ENCODE results near the gene RNF26.

The RNF26 gene

DNA sequence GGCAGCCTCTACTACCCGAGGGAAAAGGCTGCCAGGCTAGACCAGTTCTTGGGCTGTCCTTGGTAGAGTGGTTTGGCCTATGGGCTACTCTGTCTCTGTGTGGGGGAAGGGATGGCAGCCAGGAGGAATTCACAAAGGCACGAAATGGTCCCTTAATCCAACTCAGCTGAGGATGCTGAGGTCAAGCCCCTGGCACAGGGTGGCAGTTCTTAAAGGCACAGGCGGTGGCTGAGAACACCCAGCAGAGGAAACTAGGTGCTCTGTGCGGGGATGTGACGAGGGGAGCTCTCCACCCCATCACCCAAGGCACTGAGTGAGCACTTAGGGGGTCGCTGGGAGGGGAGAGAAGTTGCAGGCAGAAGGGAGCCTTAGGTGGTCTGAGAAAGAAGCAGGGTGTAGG lies 12.3 kb downstream of the RNF26 start, which contains the start of gene MFRP:
TSS of gene MFRP (minus strand) at position 101 of the 400 bp plus-strand sequence. CDS start 192 bp downstream, outside the sequence.
- Histone ChIP-seq H3K27ac (no peak within 1 kb of the TSS), H3K27me3 (peaks cover 10% of the 10 kb centered on the region; the same call in 1 of the 2 replicates), H3K4me2 (no peak within 1 kb of the TSS), H3K36me3 (no peaks in the 10 kb centered on the region), H3K4me1 (peaks cover 8% of the 10 kb centered on the region), H3K9ac (no peak within 1 kb of the TSS), H3K9me3 (no peaks in the 10 kb centered on the region), H4K20me1 (no peaks in the 10 kb centered on the region), H3K4me3 (no peak within 1 kb of the TSS)
- no peak for TF ChIP-seq Cebpa-rat (IDR thresholded peaks at IDR 0.05)

GRCh38 chr11:119347242-119347641 lies 12.9 kb downstream of the RNF26 start:
- Histone ChIP-seq H3K4me3 (no peak overlapping the region), H4K20me1 (no peaks in the 10 kb centered on the region), H3K9me3 (no peaks in the 10 kb centered on the region), H3K27me3 (peaks cover 5% of the 10 kb centered on the region; the same call in 1 of the 2 replicates), H3K4me2 (no peak overlapping the region), H3K4me1 (peaks cover 2% of the 10 kb centered on the region), H3K9ac (no peak overlapping the region), H3K36me3 (no peaks in the 10 kb centered on the region), H3K27ac (no peak overlapping the region)
- TF ChIP-seq Cebpa-rat (IDR thresholded peaks at IDR 0.05), result no peak

DNA sequence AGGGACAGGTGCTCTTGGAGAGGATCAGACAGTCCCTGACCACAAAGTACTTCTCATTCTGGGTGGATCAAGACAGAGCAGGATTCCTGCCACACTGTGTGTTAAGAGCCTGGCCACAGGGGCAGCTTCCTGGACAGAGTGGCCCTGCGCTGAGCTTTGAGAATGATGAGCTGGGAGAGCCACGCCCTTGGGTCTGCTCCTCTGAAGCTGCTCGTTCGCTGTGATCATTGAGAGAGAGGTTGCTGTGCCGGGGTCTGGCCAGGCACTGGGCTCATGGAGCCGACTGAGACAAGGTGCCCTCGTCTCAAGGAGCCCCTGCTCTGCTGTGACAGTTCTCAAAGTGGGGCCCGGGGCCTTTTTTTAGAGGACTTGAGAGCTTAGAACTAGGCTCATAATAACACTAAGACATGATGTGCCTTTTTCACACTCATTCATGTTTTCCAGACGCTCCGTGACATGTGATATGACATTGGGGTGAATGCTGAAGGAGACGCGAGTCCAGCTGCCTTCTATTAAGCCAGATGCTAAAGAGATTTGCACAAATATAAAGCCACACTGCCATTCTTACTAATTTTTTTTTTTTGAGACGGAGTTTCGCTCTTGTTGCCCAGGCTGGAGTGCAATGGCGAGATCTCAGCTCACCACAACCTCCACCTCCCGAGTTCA lies 13.7 kb downstream of the RNF26 start:
- H3K27me3 ChIP-seq, result no peaks in the 10 kb centered on the region
- H3K4me1 ChIP-seq, result peaks cover 5% of the 10 kb centered on the region
- H3K4me3 ChIP-seq, result no peak overlapping the region
- no peaks in the 10 kb centered on the region for H4K20me1 ChIP-seq
- no peak overlapping the region for H3K4me2 ChIP-seq
- no peak overlapping the region for H3K9ac ChIP-seq
- no peaks in the 10 kb centered on the region for H3K36me3 ChIP-seq
- H3K27ac ChIP-seq, result no peak overlapping the region
- TF ChIP-seq Cebpa-rat (IDR thresholded peaks at IDR 0.05), result no peak
- no peaks in the 10 kb centered on the region for H3K9me3 ChIP-seq

DNA sequence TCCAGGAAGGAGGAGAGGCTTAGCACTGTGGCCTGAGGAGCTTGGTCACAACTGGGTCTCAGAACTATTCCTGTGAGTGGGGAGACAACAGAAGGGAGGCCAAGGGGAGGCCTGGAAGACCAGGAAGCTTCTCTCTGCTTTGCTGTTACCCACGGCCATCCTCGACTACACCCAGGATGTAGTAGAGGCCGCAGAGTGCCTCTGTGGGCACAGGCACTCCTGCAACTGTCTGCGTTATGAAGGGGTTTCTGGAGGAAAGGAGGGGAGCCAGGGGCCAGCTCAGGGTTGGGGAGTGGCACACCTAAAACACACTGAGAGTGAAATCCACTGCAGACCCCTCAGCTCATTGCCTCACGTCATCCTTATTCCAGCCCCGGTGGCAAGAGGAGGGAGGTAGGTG lies 16.0 kb downstream of the RNF26 start:
- TF ChIP-seq Cebpa-rat (IDR thresholded peaks at IDR 0.05), result no peak

GRCh38 chr11:119351232-119351631 lies 16.9 kb downstream of the RNF26 start:
- Histone ChIP-seq H3K4me1 (peaks cover 7% of the 10 kb centered on the region), H3K4me3 (no peak overlapping the region), H4K20me1 (no peaks in the 10 kb centered on the region), H3K4me2 (no peak overlapping the region), H3K9ac (no peak overlapping the region), H3K36me3 (no peaks in the 10 kb centered on the region), H3K9me3 (no peaks in the 10 kb centered on the region), H3K27ac (no peak overlapping the region), H3K27me3 (no peaks in the 10 kb centered on the region)
- no peak for TF ChIP-seq Cebpa-rat (IDR thresholded peaks at IDR 0.05)

More for the DNA sequence above, 16.0 kb downstream of the RNF26 start:
- Histone ChIP-seq H3K9ac (no peak overlapping the region), H3K4me2 (no peak overlapping the region), H3K9me3 (no peaks in the 10 kb centered on the region), H3K36me3 (no peaks in the 10 kb centered on the region), H3K4me1 (peaks cover 7% of the 10 kb centered on the region), H3K27me3 (no peaks in the 10 kb centered on the region), H4K20me1 (no peaks in the 10 kb centered on the region), H3K4me3 (no peak overlapping the region), H3K27ac (no peak overlapping the region)

GRCh38 chr11:119352857-119353260 lies 18.5 kb downstream of the RNF26 start:
- no peak overlapping the region for H3K9ac ChIP-seq
- no peaks in the 10 kb centered on the region for H4K20me1 ChIP-seq
- H3K4me2 ChIP-seq, result no peak overlapping the region
- H3K9me3 ChIP-seq, result no peaks in the 10 kb centered on the region
- no peak overlapping the region for H3K27ac ChIP-seq
- no peak overlapping the region for H3K4me3 ChIP-seq
- H3K4me1 ChIP-seq, result peaks cover 10% of the 10 kb centered on the region
- 0 out of 2 replicates have a peak, but pooled peaks cover 4% of the 10 kb centered on the region for H3K36me3 ChIP-seq
- no peak for TF ChIP-seq Cebpa-rat (IDR thresholded peaks at IDR 0.05)
- H3K27me3 ChIP-seq, result no peaks in the 10 kb centered on the region

DNA sequence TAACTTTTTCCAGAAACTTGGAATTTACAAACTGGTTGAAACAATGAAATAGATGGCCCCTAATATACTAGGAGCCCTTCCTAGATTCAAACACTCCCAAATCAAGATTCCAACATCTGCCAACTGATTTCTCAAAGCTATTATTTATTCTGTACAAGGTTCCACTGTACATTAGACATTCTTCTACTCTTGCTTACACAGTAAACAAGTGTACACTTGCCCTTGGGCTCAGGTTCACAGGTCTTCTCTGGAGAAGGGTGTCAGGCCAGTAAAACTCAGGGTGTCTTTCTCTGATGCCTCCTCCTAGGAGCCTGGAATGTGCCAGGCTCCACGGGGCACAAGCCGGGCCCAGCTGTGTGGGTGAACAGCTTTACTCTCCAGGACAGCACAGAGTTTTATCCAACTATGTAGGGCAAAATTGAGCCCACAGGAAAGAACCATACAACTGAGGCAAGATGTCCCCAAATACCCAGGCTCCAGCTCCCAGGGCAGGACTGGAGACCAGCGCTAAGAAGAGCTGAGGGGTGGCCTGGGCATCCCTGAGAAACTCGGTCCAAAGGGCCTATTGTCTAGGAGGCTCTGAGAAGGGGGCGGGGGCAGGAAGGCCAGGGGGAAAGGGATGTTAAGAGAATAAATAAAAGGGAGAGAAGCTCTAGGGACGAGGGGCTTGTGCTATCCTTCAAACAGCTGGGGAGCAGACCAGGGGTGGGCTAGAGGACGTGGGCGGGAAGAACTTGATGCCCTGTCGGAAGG lies 20.9 kb downstream of the RNF26 start:
- Histone ChIP-seq H3K9ac (no peak overlapping the region), H4K20me1 (no peaks in the 10 kb centered on the region), H3K36me3 (peaks cover 17% of the 10 kb centered on the region), H3K9me3 (no peaks in the 10 kb centered on the region), H3K4me1 (peaks cover 30% of the 10 kb centered on the region), H3K4me2 (no peak overlapping the region), H3K4me3 (no peak overlapping the region), H3K27me3 (no peaks in the 10 kb centered on the region), H3K27ac (no peak overlapping the region)
- TF ChIP-seq Cebpa-rat (IDR thresholded peaks at IDR 0.05), result no peak

DNA sequence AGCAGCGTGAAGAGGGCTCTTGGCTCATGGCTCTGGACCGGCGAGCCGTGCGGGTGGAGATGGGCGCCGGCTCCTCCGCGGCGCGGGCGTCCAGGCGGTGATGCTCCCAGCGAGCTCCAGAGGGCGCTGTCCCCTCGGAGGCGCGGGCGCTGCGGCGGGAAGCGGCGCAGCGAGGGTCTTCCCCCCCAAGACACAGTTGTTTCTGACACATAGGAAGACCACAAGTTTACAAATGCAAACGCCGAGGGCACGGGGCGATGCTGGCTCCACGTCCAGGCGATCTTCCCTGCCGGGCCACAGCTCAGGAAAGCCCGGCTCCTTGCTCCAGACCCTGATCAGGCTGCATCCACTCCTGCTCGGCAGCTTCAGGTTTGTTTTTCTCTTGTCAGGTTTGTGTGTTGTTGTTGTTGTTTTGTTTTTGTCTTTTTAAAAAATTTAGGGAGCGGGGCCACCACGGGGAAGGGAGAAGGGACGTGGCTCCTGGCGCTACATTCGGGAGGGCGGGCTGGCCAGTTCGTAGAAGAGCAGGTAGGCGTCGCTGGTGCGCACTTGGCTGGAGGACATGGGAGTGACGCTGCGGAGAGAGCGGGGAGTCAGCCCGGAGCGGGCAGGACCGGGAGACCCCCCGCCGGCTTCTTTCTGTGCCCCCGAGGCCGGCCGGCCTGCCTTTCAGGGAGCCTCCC lies 22.2 kb downstream of the RNF26 start:
- Histone ChIP-seq H3K9me3 (no peaks in the 10 kb centered on the region), H4K20me1 (no peaks in the 10 kb centered on the region), H3K36me3 (peaks cover 17% of the 10 kb centered on the region), H3K4me2 (peak overlapping the region; percentile 88), H3K4me3 (peak overlapping the region; percentile 65), H3K27ac (no peak overlapping the region), H3K9ac (peak overlapping the region; percentile 51), H3K4me1 (peaks cover 42% of the 10 kb centered on the region), H3K27me3 (no peaks in the 10 kb centered on the region)
- no peak for TF ChIP-seq Cebpa-rat (IDR thresholded peaks at IDR 0.05)

- H3K9ac ChIP-seq, result no peak overlapping the region; the same call in 1 of the 2 replicates
- H3K4me3 ChIP-seq, result peak overlapping the region; percentile 65
Observed at GRCh38 chr11:119357074-119357473, 22.7 kb downstream of the RNF26 start.

More at GRCh38 chr11:119357074-119357473, 22.7 kb downstream of the RNF26 start:
- Histone ChIP-seq H3K4me1 (peaks cover 48% of the 10 kb centered on the region), H3K27ac (no peak overlapping the region), H4K20me1 (no peaks in the 10 kb centered on the region), H3K4me2 (peak overlapping the region; percentile 88), H3K36me3 (peaks cover 17% of the 10 kb centered on the region), H3K27me3 (no peaks in the 10 kb centered on the region), H3K9me3 (no peaks in the 10 kb centered on the region)
- TF ChIP-seq Cebpa-rat (IDR thresholded peaks at IDR 0.05), result no peak
